ENCODE measurements around the gene CACNA1H.
"Not testable (repeated sequence)": the region's sequence is repeated elsewhere in the genome, so short reads cannot be mapped to it uniquely, and the experiment has no call there.

The CACNA1H gene

DNA sequence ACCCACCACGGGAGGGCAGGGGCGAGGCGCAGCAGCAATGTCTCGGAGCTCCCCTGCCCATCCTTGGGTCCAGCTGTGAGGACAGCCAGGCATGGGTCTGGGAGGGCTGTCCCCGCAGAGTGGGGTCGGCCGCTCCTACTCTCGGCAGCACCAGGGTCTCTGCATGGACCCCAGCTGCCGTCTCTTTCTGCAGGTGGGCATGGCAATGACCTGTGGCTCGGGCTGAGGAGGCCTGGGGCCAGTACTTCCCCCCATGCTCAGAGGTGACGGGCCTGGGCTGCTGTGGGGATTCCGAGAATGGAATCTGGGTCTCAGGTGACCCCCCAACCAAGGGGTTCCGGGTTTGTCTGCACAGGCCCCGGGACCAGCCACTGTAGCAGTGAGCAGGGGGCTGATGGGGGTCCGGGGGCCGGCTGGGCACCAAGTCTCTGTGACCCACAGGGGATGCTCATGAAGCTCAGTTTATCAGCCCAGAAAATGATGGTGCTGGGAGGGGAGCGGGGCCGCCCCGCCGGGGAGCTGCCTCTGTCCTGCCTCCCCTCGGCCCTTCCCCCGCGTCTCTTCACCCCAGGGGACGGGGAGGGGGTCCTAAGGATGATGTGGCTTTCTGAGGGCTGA lies 23.5 kb downstream of the CACNA1H start:
- no peak for DNase-seq

DNA sequence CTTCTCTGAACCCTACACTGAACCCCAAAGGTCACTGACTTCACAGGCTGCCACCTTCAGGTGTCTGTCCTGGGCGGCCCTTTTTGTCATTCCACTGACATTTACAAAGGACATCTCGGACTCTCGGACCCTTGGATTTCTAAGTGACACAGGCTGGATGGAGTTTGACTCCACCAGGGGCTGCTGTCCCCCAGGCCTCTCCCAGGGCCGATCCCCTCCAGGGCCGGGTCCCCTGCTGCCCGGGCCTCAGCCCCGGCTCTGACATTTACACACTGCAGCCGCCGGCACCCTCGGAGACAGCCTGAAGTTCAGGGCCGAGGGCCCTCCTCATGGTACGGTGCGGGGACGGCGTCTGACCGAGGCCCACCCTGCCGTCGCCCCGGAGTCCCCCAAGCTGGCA lies 24.1 kb downstream of the CACNA1H start:
- no peak for DNase-seq

DNA sequence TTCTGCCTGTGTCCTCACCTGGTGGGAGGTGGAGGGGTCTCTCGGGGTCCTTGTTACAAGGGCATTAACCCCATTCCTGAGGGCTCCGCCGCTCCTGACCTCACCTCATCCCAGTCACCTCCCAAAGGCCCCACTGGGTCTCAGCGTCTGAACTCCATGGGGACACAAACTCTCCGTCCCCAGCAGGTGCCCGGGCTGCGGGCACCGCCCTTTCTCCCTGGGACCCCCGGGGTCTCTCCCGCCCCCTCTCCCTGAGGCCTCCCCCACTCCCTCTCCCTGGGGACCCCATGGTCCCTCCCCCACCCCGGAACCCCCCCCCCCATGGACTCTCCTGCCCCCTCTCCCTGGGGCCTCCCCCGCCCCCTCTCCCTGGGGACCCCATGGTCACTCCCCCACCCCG lies 24.8 kb downstream of the CACNA1H start:
- DNase-seq = no peak

DNA sequence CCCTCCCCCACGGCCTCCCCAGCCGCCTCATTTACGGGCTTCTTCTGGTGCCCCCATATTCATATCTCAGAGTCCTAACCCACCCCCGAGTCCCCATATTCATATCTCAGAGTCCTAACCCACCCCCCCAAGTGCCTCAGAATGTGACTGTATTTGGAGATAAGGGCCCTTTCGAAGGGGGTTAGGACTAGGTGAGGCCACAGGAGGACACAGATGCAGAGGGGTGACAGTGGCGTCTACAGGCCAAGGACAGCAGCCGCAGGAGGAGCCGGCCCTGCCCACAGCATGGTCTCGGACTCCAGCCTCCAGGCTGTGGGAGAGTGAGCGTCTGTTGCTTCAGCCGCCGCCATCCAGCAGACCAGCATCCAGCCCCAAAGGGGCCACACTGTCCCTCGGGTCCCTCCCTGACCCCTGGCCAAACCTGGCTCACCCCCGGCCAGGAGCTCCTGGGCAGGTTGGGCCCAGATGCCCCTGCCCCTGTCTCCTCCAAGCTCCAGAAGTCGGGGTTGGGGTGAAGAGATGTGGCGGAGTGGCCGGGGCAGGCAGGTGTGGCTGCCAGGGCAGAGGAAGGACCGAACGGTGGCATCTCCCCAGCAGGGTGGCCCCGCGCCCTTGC lies 25.5 kb downstream of the CACNA1H start:
- no peak for DNase-seq

DNA sequence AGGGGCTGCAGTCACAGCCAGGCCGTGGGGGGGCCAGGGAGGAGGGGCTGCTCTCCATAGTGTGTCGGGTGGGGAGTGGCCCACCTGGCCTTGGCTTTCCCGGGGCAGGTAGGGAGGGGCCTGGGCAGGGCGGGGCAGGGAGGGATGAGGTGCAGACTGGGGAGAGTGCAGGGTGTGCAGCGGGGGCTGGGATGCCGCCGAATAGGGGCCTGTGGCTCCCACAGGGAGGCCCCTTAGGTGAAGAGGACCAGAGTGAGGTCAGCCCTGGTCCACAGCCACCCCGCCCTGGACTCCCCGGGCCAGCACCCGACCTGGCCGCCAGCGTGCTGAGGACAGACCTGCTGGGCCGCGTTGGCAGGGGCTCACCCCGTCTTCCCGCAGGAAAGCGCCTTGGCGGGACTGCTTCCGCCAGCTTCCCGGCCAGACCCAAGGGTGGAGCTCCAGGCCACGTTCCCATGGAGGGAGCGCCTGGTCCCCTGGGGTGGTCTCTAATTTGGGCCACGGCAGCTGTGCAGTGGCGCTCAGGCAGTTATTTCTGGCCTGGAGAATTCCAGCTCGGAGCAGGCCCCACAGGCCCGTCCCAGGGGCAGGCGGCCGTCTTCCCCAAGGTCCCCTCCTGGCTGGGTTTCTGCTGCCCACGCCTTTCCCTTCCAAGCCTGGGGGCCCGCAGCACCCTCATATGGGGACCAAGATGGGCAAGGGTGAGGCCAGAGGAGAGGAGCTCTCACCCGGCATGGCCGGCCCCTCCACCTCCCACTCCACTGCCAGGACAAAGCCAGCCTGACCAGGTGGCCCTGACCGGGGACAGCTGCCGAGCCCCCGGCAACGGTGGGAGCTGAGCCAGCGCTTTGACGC lies 27.9 kb downstream of the CACNA1H start:
- DNase-seq = no peak

DNA sequence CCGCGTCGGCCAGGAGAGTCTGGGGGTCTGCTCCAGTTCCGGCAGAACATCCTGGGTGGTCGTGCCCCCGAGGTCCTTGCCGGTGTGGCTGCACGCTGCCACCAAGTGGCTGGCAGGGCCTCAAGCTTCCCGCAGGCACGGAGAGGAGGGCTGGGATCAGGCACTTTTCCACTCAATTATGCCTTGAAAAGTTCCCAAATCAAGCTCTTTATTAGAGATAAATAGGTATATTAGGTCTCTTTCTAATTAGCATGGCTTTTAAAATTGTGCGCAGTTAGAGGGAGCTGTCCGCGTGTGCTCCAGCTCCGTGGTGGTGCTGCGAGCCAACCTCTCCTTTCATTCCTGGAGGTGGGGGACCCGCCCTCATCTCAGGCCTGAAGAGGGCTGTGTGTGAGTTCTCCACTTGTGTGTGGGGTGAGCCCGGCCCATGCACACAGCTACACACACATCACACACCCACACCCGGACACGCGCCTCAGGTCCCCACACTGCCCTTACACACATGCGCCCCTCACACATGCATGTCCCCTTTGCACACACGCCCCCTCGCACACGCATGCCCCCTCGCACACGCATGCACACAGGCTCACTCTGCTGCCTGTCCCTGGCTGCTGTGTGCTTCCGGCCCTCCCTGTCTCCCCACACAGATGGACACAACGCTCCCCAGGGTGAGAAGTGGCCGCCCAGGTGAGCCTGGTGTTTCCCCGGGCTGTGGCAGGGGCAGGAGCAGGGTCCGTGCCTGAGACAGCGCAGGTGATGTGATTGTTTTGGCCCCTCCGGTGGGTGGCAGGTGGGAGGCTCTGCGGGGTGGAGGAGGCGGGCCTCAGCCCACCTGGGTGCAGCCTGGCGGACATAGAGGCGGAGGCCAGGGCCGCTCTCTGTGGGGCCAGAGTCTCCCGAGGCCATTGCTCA lies 28.8 kb downstream of the CACNA1H start:
- DNase-seq = no peak

DNA sequence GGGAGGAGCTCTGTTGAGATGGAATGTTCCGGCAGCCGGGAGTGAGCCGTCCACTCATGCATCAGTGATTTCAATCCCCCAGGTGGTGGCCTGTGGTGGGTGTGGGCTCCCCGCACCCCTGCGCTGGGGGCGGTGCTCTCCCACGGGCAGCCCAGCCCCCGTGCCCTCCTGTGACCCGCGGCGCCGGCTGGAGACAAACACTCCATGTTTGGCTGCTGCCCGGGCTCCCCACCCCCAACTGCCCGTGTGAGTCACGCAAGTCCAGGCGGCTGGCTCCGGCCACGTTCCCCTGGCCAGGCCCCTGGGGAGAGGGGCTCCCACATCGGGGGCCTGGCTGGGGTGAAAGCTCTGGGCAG lies 29.4 kb downstream of the CACNA1H start:
- DNase-seq = no peak

DNA sequence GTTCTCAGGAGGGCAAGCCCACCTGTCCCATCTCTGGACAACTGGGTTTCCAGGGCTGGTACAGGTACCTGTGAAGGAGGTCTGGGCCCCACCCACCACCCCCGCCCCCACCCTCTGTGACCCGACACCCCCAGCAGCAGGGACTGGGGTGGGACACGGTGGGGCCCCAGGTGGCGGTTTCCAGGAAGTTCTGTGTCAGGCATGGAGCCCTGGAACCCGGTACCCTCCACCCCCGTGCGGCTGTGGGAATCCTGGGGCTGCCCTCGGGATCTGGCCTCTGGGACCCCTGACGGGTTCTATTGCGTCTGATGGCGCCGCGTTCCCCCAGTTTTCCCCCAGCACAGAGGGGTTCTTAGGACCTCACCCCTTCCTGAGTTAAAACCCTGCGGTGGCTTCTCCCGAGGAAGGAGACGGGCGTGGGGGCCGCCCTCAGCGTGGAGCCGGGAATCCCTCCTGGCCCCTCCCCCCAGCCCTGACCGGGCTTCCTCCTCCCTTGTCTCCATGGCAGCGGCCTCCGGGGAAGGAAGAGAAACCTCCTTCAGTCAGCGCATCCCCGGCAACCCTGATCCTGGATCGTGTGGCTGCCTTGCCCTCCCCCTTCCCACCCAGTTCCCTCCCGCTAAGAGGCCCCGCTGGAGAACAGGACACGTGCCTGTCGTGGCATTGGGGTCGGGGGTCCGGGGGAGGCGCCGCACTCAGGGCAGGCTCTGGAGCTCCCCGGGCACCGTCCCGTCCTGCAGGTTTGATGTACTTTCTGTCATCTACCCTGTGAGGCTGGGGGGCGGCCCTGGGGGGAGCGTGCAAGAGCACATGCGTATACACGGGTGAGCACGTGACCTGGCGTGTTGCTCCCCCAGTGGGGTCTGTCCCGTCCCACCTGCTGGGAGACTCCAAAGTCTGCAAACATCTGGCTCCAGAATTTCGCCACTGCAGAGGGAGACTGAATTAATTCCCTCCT lies 30.3 kb downstream of the CACNA1H start:
- no peak for DNase-seq

DNA sequence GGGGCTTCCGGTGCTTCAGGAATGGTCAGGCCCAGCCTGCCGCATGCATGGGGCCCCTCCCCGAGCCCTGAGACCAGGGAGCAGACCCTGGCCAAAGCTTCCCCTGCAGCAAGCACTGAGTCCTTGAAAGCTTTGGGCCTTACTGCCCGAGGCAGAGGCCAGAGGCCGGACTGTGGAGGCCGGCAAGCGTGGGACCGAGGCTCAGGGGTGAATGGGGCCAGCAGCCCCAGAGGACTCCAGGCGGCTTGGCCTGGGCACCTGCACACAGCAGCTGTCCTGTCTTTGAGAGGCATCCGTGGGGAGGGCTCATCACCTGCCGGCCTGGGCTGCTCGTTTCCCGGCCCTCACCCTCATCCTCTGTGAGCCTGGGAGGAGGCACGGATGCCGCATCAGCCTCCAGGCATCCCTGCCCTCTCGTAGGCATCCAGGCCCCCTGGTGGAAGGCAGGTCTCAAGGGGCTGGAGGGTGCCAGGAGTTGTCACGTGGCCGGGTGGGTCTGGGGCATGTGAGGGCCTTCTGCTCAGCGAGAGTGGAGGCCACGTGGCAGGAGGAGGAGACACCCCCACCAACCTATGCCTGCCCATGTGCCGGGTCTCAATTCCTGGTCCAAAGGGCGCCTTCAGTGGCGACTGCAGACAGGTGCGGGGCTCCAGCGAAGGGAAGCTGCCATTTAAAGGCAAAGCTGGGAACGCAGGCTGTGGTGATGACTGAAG lies 31.4 kb downstream of the CACNA1H start:
- DNase-seq = no peak

DNA sequence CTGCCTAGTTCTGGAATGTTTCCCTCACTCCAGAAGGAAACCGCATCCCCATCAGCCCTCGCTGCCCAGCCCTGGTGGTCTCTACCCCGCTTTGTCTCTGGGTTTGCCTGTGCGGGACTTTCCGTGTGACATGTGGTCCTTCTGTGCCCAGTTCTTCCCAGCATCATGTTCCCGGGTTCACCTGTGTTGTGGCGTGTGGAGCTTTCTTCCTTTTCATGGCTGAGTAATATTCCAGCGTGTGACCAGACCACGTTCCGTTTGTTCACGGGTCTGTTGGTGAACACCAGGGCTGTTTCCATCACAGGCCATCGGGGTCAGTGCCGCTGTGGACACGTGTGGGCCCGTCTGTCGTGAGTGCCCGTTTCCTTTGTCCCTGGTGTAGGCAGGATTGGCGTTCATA lies 32.1 kb downstream of the CACNA1H start:
- no peak for DNase-seq

DNA sequence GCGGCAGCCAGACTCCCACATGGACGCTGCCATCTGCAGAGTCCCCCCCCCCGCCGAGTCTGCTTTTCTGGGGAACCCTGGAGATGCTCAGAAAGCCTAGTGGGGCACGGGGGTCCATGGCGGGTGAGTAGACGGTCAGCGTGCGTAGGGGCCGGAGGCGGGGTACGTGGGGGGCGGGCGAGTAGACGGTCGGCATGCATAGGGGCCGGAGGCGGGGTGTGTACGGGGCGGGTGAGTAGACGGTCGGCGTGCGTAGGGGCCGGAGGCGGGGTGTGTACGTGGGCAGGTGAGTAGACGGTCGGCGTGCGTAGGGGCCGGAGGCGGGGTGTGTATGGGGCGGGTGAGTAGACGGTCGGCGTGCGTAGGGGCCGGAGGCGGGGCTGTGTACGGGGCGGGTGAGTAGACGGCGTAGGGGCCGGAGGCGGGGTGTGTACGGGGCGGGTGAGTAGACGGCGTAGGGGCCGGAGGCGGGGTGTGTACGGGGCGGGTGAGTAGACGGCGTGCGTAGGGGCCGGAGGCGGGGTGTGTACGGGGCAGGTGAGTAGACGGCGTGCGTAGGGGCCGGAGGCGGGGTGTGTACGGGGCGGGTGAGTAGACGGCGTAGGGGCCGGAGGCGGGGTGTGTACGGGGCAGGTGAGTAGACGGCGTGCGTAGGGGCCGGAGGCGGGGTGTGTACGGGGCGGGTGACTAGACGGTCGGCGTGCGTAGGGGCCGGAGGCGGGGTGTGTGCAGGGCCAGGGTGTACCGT lies 32.7 kb downstream of the CACNA1H start:
- not testable (repeated sequence) for DNase-seq

DNA sequence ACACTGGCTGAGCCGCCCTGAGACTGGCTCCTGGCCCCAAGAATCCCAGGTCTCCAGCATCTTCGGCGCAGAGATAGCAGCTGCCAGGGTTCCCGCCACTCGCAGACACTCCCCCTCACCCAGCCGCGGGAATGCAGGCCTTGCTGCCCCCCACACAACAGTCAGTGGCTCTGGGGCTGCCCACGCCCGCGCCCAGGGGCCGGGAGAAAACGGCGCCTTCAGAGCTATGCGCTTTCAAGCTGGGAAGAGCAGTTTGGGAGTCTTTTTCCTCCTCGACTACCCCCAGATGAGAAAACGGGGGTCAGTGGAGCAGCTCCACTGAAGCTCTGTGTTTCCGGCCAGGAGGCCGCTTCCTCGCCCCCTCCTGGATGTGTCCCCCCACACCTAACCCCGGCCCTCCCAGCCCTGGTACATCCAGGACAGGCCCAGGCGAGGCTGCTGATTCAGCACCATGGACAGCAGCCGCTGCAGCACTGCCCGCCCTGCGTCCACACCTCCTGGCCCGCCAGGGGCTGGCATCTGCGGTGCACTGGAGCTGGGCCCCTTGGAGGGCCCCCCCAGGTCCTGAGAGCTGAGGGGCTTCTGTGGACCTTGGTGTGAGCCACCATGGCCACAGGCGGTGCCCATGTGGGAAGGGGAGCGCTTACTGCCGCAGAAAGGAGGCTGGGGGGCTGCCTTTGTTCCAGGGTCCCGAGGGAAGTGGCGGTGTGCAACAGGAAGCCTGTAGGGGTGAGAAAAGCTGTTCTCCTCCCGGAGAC lies 35.7 kb downstream of the CACNA1H start:
- no peak for DNase-seq

DNA sequence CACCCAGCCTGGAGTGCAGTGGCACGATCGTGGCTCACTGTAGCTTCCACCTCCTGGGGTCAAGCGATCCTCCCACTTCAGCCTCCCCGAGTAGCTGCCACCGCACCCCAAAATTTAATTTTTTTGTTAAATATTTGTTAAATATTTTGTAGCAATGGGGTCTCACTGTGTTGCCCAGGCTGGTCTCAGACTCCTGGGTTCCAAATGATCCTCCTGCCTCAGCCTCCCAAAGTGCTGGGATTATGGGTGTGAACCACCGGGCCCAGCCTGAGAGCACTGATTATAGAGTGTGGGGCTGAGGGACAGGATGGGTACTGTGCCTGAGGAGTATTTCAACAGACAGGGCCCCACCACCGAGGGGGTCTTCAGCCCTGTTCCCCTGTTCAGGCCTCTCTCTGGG lies 36.5 kb downstream of the CACNA1H start:
- DNase-seq = no peak

DNA sequence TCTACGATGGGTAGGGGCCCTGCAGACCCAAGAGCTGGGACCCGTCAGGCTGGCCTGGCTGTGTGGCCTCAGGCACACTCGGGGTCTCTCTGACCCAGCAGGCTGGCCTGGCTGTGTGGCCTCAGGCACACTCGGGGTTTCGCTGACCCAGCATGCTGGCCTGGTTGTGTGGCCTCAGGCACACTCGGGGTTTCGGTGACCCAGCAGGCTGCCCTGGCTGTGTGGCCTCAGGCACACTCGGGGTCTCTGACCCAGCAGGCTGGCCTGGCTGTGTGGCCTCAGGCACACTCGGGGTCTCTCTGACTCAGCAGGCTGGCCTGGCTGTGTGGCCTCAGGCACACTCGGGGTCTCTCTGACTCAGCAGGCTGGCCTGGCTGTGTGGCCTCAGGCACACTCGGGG lies 37.9 kb downstream of the CACNA1H start:
- not testable (repeated sequence) for DNase-seq

DNA sequence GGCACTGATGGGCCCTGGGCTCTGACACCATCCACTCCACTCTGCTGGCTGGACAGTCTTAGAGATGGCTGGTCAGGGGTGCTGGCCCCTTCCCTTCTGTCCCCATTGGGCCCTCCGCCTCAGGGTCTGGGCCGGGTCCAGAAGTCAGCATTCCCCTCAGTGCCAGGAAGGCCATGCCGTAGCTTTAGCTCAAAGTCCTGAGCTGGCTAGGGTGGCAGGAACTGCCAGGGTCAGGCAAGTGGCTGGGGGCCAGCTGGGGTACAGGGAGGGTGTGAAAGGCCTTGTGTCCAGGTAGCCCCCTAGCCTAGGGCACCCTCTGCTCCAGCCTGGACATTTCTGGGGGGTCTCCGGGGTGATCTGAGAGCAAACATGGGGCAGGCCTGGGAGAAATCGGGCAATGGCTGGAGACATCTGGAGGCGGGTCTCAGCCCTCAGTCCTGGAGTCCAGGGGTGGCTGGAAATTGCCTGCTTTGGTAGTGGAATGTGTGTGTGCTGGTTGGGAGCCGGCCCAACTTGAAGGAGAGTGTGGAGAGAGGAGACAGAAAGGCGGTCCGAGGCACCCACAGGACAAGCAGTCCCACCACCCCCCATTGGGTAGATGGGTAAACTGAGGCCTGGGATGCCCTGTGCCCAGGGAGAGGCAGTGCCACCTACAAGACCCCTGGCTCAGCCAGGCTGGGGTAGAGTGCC lies 39.6 kb downstream of the CACNA1H start:
- DNase-seq = no peak

DNA sequence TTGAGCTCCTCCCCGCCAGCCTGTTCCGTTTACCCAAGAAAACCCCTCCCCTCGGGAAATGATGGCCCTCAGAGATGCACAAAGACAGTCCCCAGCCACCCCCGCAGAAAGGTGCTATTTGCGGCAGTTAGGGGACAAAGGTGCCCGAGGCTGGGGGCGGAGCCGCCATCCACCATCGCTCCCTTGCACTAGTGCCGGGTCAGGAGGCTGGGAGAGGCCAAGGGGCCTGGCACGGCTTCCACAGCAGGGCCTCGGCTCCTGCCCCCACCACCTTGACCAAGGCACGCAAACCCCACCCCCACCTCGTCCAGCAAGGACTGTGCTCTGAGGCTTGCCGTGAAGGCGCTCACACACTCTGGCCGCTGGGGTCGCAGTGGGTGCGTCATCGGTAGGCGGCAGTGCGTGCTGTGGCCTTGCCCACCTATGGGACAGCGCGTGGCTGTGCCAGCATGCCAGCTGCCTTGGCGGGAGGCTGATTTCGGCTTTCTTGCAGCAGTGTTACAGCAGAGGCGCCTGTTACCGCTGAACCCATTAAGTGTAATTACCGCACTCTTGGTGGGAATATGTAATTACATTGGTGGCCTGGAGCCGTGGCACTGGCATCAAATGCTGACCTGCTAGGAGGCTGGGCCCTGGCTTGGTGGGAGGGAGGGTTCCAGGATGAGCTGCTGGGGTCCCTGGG lies 40.4 kb downstream of the CACNA1H start:
- no peak for DNase-seq

DNA sequence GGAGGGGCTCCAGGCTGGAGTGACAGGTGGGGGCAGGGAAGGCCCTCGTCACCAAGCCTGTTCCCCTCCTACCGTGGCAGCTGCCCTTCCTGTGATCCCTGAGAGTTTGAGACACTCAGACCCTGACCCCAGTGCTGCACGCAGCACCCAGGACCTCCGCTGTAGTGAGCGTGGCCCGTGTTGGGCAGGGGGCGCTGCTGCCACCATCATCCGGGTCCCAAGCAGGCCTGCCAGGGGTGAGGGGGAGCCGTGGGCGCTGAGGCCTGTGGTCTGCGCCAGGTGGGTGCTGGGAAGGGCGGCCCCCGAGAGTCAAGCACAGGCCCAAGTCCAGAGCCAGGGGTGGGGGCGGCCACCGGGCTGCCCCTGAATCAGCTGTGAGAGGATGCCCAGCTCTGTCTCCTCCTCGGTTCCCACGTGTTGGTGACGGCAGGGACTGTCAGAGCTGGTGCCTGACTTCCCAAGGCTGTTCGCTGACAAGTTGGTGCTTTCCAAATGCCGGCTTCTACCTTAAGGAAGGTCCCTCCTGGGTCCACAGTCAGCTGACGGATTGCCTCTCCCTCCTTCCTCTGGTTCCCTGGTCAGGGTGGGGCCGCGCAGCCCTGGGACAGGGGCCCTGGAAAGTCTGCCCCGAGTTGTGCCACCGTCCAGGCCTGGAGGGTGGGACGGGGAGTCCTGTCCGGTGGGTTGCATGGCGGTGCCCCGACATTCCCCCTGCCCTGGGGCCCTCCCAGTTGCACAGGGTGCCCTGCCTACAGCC lies 41.1 kb downstream of the CACNA1H start:
- no peak for DNase-seq

Data from NK-92 treated with Interleukin-12 subunit alpha and Interleukin-12 subunit beta, amount 100 ng/mL, for 24 hours (cell line).